ENCODE measurements around the gene NUP50. TPM values are rescaled to one million over a fixed set of nuclear protein-coding genes. Genes with fewer than 3 reads are reported as not detected.

The NUP50 gene
- total RNA-seq, 1 donor from 2014 or later: 44.1 TPM

DNA sequence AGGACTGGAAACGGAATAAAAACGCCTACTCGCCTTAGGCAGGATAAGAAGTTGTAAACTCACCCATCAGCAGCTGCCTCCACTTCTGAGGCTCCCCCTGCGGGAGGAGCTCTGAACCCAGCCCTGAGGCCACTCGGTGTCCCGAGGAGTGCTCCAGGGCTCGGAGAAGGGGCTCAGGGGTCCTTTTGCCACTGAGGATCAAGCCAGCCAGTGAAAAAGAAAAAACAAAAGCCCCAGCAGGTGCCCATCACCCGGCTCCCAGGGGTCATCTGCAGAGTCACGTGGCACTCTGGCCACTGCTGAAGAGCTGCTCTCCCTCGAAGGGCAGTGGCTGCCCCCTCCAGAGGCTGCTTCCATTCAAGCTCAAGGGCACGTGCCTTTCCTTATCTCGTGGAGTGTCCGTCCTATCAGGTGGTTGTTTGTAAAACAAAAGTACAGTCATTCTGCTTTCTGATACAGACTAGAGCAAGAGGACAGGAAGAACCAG, 29.0 kb downstream of the NUP50 start:
- Mint-ChIP-seq H3K4me3 (ENCODE audit: unreplicated experiment) (no peak overlapping the region), H3K9me3 (ENCODE audit: unreplicated experiment) (no peaks in the 10 kb centered on the region), H3K27ac (ENCODE audit: unreplicated experiment) (no peak overlapping the region)

DNA sequence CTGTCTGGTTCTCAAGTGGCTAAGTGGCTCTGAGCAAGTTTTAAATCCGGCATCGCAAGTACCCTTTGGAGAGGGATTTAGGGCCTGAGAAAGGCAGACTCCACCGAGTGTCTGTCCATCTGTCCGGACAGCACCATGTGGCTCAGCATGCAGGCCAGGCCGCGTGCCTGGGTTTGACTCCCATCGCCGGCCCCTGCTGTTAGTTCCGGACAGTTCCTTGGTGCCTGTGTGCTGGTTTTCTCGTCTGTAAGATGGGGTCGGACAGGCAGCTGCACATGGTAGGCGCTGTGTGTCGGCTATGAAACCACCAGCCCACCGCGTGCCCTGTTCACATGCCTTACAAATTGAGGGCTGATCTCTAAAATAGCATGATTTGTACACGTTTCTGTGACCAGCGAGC, 31.0 kb downstream of the NUP50 start:
- Mint-ChIP-seq H3K4me3 (ENCODE audit: unreplicated experiment) (no peak overlapping the region), H3K36me3 (ENCODE audit: unreplicated experiment) (peaks cover 18% of the 10 kb centered on the region), H3K27me3 (ENCODE audit: unreplicated experiment) (no peaks in the 10 kb centered on the region), H3K4me1 (ENCODE audit: unreplicated experiment) (peaks cover 2% of the 10 kb centered on the region), H3K9me3 (ENCODE audit: unreplicated experiment) (no peaks in the 10 kb centered on the region), H3K27ac (ENCODE audit: unreplicated experiment) (no peak overlapping the region)
- TF ChIP-seq, protein P1, sequence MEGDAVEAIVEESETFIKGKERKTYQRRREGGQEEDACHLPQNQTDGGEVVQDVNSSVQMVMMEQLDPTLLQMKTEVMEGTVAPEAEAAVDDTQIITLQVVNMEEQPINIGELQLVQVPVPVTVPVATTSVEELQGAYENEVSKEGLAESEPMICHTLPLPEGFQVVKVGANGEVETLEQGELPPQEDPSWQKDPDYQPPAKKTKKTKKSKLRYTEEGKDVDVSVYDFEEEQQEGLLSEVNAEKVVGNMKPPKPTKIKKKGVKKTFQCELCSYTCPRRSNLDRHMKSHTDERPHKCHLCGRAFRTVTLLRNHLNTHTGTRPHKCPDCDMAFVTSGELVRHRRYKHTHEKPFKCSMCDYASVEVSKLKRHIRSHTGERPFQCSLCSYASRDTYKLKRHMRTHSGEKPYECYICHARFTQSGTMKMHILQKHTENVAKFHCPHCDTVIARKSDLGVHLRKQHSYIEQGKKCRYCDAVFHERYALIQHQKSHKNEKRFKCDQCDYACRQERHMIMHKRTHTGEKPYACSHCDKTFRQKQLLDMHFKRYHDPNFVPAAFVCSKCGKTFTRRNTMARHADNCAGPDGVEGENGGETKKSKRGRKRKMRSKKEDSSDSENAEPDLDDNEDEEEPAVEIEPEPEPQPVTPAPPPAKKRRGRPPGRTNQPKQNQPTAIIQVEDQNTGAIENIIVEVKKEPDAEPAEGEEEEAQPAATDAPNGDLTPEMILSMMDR (IDR thresholded peaks at IDR 0.05): no peak
- DNase-seq (ENCODE audit: extremely low spot score, unreplicated experiment): no peak

More for the DNA sequence above, 29.0 kb downstream of the NUP50 start:
- Mint-ChIP-seq H3K36me3 (ENCODE audit: unreplicated experiment) (peaks cover 11% of the 10 kb centered on the region), H3K4me1 (ENCODE audit: unreplicated experiment) (peaks cover 2% of the 10 kb centered on the region), H3K27me3 (ENCODE audit: unreplicated experiment) (no peaks in the 10 kb centered on the region)
- TF ChIP-seq, protein P1 (IDR thresholded peaks at IDR 0.05): no peak
- no peak for DNase-seq (ENCODE audit: extremely low spot score, unreplicated experiment)

DNA sequence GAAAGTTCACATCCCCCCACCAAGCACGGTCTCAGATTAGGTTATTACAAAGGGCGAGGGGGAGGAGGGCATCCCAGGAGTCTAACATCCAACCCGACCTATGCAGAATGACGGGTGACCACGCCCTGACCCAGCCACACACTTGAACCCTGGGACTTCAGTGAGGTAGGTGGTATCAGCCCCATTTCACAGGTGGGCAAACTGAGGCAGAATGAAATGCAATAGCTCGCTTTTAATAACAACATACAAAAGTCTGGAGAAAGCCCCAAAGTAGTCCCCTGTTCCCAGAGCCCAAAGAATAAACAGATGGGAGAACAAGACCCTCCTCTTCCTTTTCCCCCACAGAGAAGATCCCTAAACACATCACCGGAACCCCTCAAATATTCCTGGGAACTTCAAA, 31.9 kb downstream of the NUP50 start:
- Mint-ChIP-seq H3K27me3 (ENCODE audit: unreplicated experiment) (no peaks in the 10 kb centered on the region), H3K4me3 (ENCODE audit: unreplicated experiment) (no peak overlapping the region), H3K9me3 (ENCODE audit: unreplicated experiment) (no peaks in the 10 kb centered on the region), H3K36me3 (ENCODE audit: unreplicated experiment) (peaks cover 20% of the 10 kb centered on the region), H3K4me1 (ENCODE audit: unreplicated experiment) (peaks cover 4% of the 10 kb centered on the region), H3K27ac (ENCODE audit: unreplicated experiment) (no peak overlapping the region)
- DNase-seq (ENCODE audit: extremely low spot score, unreplicated experiment): no peak
- TF ChIP-seq, protein P1 (IDR thresholded peaks at IDR 0.05): no peak

DNA sequence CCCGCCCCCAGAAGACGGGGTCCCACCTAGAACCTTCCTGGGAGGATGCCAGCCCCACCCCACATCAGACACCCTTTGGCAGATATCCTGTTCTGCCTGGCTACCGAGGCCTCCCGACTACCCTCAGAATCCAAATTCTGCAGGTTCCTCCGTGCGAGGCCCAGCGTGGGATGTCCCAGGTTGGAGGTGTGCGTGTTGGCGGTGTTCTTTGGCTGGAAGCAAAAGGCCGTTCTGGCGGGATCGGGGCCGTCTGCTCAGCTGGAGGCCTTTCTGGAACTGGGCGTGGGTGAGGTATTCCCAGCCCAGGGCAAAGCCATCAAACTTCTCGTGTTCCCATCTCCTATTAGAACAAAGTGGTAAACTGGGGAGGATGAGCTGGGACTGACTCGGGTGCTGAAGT, 32.6 kb downstream of the NUP50 start:
- TF ChIP-seq, protein P1 (IDR thresholded peaks at IDR 0.05): no peak
- peaks cover 20% of the 10 kb centered on the region for H3K36me3 Mint-ChIP-seq (ENCODE audit: unreplicated experiment)

DNA sequence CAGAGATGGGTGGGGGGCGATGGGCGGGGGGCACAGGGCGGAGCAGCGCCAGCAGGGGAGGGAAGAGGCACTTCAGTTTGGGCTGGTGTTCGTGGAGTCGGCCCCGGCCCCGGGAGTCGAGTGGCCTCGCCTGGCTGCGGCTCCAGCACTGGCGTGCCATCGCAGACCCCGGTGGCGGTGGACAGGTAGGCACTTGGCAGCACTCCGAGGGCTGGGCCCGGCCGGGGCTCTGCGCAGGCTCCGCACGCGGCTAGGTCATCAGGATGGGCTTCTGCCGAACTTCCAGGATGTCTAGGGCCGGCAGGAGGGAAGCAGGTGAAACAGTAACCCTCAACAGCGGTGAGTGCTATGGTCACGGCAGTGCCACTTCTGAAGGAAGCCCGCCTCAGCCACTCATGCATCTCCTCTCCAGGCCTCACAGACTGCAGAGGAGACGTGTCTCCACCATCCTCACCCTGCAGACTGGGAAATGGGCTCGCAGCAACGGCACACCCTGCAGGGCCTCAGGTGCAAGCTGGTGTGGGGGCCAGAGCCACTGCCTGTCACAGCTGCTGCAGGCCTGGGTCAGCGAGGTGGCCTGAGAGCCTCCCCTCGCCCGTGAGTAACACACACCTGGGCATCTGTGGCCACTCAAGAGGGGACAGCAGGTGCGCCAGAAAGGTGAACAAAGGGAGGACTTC, 33.3 kb downstream of the NUP50 start:
- H3K4me3 Mint-ChIP-seq (ENCODE audit: unreplicated experiment): no peak overlapping the region
- no peaks in the 10 kb centered on the region for H3K27me3 Mint-ChIP-seq (ENCODE audit: unreplicated experiment)
- peaks cover 18% of the 10 kb centered on the region for H3K4me1 Mint-ChIP-seq (ENCODE audit: unreplicated experiment)
- no peak for DNase-seq (ENCODE audit: extremely low spot score, unreplicated experiment)
- TF ChIP-seq, protein P1 (IDR thresholded peaks at IDR 0.05): no peak
- no peak overlapping the region for H3K27ac Mint-ChIP-seq (ENCODE audit: unreplicated experiment)
- H3K9me3 Mint-ChIP-seq (ENCODE audit: unreplicated experiment): no peaks in the 10 kb centered on the region
- peaks cover 21% of the 10 kb centered on the region for H3K36me3 Mint-ChIP-seq (ENCODE audit: unreplicated experiment)

More for the DNA sequence above, 32.6 kb downstream of the NUP50 start:
- H3K27me3 Mint-ChIP-seq (ENCODE audit: unreplicated experiment): no peaks in the 10 kb centered on the region
- DNase-seq (ENCODE audit: extremely low spot score, unreplicated experiment): no peak
- no peak overlapping the region for H3K4me3 Mint-ChIP-seq (ENCODE audit: unreplicated experiment)
- no peak overlapping the region for H3K27ac Mint-ChIP-seq (ENCODE audit: unreplicated experiment)
- H3K4me1 Mint-ChIP-seq (ENCODE audit: unreplicated experiment): peaks cover 11% of the 10 kb centered on the region
- no peaks in the 10 kb centered on the region for H3K9me3 Mint-ChIP-seq (ENCODE audit: unreplicated experiment)
